ENCODE data around the gene KCMF1. TPM values are rescaled to one million over a fixed set of nuclear protein-coding genes. Genes with fewer than 3 reads are reported as not detected.
A peak's percentile ranks its signal among the peaks of the same experiment; 100 is the strongest.

KCMF1 gene
- total RNA-seq, 1 experiment from 2014 or later, result 71.5 TPM

DNA sequence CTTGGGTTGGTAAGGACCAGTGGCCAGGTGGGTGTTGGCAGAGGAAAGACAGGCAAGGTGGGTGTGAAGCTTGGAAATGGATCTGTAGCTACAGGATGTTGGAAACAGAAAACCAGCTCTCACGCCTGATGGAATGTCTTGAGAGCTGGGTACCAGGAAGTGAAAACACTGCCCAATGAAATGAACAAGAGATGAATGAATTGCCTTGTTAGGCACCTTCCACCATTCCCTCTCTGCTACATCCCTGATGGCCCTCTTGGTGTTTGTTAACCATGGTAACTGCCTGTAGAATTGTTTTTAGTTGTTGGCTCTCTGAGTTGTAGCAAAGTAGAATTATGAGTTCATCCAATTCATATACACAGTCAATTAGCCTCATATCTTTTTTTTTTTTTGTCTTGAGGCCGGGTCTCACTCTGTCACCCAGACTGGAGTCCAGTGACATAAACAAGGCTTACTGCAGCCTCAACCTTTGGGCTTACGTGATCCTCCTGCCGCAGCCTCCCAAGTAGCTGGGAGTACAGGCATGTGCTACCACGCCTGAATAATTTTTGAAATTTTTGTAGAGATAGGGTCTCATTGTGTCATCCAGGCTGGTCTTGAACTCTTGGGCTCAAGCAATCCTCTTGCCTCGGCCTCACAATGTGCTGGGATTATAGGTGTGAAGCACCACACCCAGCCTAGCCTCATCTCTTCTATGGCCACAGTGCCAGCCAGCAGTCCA is 9.5 kb downstream of the KCMF1 start:
- DNase-seq (ENCODE audit: low read depth), result no peak

DNA sequence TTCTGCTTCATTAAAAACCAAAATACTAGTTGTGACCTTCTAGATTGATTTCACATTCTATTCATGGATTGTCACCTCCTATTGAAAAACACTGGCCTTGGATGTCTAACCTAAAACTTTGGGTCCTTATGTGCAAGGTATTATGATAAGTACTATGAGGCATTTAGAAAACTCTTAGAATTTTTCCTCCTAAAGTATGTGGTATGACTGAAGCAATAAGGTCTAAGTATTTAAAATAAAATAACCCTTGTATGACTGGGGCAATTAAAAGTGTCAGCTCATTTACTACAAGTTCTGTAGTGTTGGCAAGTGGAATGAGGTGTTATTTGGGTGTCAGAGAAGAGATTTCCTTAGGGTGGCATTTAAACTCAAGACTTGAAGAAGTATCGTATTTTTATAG is 15.1 kb downstream of the KCMF1 start:
- DNase-seq (ENCODE audit: low read depth), result no peak

- DNase-seq (ENCODE audit: low read depth), result no peak
Measured at GRCh38 chr2:84989422-84989821, 18.5 kb downstream of the KCMF1 start.

- no peak for DNase-seq (ENCODE audit: low read depth)
Measured at GRCh38 chr2:84989927-84990326, 19.0 kb downstream of the KCMF1 start.

DNA sequence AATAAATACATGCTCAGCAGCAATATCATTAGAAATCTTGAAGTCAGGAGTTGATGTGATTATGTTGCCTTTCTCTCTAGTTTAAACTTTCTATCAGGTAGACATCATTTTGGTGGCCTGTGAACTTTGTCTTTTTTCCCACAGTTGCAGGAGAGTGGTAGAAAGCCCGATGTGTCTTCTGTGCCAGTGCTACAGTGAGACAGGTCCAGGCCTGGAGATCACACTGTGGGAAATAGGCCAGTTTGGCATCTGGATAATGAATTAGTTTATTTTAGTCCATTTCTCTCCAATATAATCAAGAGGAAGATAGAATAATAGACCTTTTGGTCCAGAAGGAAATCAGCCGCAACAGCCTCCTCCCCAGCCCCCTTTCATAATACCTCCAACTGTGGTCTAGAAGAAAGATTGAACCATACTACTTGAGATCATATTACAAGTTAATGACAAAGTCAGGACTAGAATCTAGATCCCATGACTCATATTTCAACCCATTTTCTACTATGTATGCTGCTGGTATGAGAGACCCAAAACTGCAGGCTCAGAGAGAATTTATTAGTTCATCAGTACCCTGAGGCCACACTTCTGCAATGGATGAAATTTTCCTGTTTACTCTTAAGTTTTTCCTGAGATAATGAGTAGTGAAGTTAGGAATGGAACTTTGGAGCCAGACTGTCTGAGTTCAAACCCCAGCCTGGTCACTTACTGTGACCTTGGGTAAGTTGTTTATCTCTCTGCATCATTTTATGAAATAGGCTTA is 20.6 kb downstream of the KCMF1 start:
- DNase-seq (ENCODE audit: low read depth), result peak; percentile 15

GRCh38 chr2:84995826-84996225 is 24.9 kb downstream of the KCMF1 start:
- no peak for DNase-seq (ENCODE audit: low read depth)

GRCh38 chr2:84996909-84997308 is 25.9 kb downstream of the KCMF1 start:
- no peak for DNase-seq (ENCODE audit: low read depth)

GRCh38 chr2:84999553-84999955 is 28.6 kb downstream of the KCMF1 start:
- DNase-seq (ENCODE audit: low read depth), result no peak

- DNase-seq (ENCODE audit: low read depth), result no peak
Measured at GRCh38 chr2:85001595-85001994, 30.6 kb downstream of the KCMF1 start.

GRCh38 chr2:85002534-85002933 is 31.6 kb downstream of the KCMF1 start:
- no peak for DNase-seq (ENCODE audit: low read depth)

- no peak for DNase-seq (ENCODE audit: low read depth)
Measured at GRCh38 chr2:85008252-85008651, 37.3 kb downstream of the KCMF1 start.

DNA sequence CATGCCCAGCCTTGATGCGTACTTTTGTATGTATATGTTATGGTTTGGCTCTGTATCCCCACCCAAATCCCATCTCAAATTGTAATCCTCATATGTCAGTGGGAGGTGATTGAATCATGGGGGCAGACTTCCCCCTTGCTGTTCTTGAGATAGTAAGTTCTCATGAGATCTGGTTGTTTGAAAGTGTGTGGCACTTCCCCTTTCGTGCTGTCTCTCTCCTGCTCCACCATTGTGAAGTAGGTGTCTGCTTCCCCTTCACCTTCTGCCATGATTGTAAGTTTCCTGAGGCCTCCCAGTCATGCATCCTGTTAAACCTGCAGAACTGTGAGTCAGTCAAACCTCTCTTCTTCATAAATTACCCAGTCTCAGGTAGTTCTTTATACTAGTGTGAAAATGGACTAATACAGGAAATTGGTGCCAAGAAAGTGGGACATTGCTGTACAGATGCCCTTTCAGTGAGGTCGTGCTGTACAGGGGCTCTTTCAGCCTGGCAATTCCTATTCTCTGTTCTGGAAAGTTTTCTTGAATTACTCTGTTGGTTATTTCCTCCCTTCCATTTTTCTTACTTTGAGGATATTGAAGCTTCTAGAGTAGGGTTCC is 38.2 kb downstream of the KCMF1 start:
- no peak for DNase-seq (ENCODE audit: low read depth)

GRCh38 chr2:85010404-85010803 is 39.4 kb downstream of the KCMF1 start:
- no peak for DNase-seq (ENCODE audit: low read depth)

DNA sequence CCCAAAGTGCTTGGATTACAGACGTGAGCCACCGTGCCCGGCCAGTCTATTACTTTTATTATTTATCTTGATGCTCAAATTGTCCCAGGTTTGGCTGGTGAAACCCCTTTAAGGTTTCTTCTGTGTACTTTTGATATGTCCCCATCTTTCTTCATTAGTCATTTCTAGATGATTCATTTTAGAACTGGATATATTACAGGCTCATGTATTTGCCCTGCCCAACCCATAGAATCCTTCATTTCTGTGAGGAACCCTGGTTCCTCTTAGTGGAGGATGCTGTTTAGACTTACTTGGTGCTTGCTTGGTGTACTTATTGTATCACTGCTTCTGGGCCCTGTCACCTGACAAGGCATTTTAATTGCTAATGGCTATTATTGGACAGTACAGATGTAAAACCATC is 40.1 kb downstream of the KCMF1 start:
- no peak for DNase-seq (ENCODE audit: low read depth)

- no peak for DNase-seq (ENCODE audit: low read depth)
Measured at GRCh38 chr2:85011747-85012146, 40.8 kb downstream of the KCMF1 start.

DNA sequence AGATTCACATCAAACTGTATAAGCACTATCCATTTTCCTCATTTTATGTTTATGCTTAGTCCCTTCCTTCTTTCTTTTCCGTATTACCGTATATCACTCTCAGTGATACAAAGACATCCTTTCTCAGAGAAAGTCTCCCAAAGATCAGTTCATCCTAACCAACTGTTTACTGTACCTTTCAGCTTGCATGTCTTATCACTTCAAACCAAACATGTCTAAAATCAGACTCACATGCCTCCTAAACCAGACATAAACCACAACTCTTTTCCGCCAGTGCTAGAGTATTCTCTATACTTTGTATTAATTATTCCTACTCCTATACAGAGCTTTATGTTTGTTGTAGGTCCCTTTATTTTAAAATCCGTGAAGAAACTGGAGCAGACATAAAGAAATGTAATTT is 41.5 kb downstream of the KCMF1 start:
- DNase-seq (ENCODE audit: low read depth), result no peak

DNA sequence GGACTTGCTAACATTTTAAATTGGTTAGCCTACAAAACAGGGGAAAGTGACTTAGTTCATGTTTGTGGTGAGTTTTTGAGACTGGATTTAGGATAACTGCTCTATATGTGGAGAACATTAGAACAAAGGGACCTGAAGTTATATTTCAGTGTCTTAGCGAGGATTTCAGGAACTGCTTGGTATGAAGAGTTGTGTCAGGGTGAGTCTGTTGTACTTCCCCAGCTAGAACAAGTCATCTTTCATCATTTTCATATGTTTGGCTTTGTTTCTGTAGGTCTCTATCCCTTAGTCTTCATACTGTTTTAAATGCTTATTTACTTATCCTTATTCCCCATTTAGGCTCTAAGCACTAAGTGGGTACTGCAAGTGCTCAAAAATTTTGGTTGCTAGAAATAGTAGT is 41.9 kb downstream of the KCMF1 start:
- DNase-seq (ENCODE audit: low read depth), result no peak

DNA sequence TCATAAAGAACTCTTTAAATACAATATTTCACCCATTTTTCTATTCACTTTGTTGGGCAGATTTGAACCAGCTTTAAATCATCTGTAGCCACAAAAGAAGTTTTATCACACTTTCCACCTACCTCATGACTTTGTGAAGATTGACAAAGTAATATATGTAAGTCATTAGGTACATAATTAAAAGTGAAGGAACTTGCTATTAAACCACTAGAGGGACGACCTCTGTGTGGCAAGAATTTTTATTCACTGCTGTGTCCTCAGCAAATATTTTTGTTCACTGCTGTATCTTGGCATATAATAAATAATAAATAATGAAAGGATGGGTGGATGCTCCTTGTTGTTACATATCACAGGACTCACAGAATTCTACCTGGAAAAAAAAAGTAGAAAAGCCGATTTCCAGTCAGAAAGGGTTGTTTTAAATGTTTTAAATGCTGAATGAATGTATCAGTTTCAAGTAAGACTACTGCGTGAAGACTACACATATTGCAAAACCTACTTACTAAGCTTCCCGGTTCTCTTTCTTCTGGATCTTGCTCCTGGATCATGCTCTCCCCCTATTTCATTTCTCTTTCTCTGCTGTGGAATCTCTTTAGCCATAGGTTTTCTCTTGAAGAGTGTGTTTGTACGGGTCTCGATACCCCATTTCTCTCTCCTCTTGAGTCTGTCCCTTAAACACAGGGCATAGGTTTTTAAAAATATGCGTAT is 44.8 kb downstream of the KCMF1 start:
- DNase-seq (ENCODE audit: low read depth), result no peak

GRCh38 chr2:85016446-85016845 is 45.5 kb downstream of the KCMF1 start:
- no peak for DNase-seq (ENCODE audit: low read depth)

DNA sequence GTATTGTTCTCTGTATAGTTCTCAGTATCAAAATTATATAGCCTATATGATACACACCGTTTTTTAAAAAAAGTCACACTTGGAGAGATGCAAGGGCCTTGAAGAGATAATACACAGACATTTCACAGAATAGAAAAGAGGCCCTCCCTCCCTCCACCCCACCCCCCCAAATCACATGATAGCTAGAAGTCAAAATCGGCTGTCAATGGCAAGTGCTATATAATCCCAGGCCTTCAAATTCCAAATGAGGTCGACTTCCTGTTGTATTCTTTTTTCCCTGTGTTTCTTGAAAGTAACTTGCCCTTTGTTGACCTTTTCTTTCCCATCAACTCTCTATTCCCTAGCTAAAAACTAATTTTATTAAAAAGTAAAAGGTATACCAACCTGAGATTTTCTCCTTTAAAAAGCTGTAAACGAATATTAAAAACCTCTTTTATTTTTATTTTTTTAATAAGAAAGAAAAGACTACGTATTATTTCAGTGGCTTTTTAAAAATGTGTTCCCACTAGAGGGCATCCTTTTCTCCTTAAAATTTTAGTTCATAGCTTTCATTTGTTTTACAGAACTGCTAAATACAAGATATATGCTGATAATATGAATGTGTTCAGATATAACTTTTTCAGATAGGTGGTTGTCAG is 46.6 kb downstream of the KCMF1 start:
- DNase-seq (ENCODE audit: low read depth), result no peak

DNA sequence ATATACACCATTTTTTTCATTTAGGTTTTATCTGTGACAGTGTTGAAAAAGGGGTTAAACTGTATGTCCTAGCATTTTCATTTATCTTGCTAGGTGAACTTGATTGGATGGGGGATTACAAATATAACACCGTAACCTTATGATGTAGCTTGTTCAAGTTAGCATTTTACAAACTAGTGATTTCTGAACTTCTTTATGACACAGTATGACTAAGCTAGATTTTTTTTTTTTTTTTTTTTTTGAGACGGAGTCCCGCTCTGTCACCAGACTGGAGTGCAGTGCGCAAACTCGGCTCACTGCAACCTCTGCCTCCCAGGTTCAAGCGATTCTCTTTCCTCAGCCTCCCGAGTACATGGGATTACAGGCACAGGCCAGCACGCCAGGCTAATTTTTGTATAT is 47.1 kb downstream of the KCMF1 start:
- DNase-seq (ENCODE audit: low read depth), result no peak

- no peak for DNase-seq (ENCODE audit: low read depth)
Measured at GRCh38 chr2:85019121-85019520, 48.2 kb downstream of the KCMF1 start.

Measured in Daoy (cell line).